HEK293 (cell line): Measurements from ENCODE around the gene KLHL11.

Experiments used
- CTCF ChIA-PET: fragments of 350-600 bp; formaldehyde crosslinking; extraction: SDS; loops from one replicate; lab custom pipeline; 2021; ENCODE audit warnings: antibody characterized with exemption; lab: Yijun Ruan, JAX
- POLR2A ChIA-PET: fragments of 300-600 bp; formaldehyde crosslinking; extraction: SDS; loops from one replicate; lab custom pipeline; 2020; ENCODE audit warnings: antibody characterized with exemption, inconsistent platforms; lab: Yijun Ruan, JAX
- H3K27ac ChIP-seq: fragments of 200-500 bp; sonication (Bioruptor generic); 2 replicates; pipeline ENCODE4 v1.5.1; 2014; ENCODE audit warnings: low read depth, low read length, control low read depth, inconsistent platforms; ENCODE audit errors: extremely low read depth
- H3K36me3 ChIP-seq, 2 experiments: fragments of 200-500 bp in 1 of 2; sonication (Bioruptor generic) in 1 of 2; 1 replicate in 1 of 2; 2 replicates in 1 of 2; pipeline ENCODE4 v1.5.1; 2014 to 2017; ENCODE audit warnings: inconsistent platforms in 2 of 2, low read length in 2 of 2; ENCODE audit not compliant: control insufficient read depth in 2 of 2, insufficient read depth in 1 of 2
- H3K4me1 ChIP-seq: fragments of 200-500 bp; sonication (Bioruptor generic); 2 replicates; pipeline ENCODE4 v1.5.1; 2014; ENCODE audit warnings: mild to moderate bottlenecking, low read length, inconsistent platforms; ENCODE audit not compliant: control insufficient read depth, insufficient read depth
- H3K4me3 ChIP-seq: 2 replicates; pipeline ENCODE4 v1.5.1; 2011; ENCODE audit warnings: low read depth, mild to moderate bottlenecking, control low read depth, low read length, moderate library complexity
- H3K9me3 ChIP-seq: fragments of 200-500 bp; sonication (Bioruptor generic); 2 replicates; pipeline ENCODE4 v1.5.1; 2014; ENCODE audit warnings: low read depth, low read length, inconsistent platforms; ENCODE audit not compliant: control insufficient read depth, insufficient read depth
- FEZF1 ChIP-seq: fragments of 450-650 bp; formaldehyde crosslinking; IDR thresholded peaks from 2 replicates; pipeline ENCODE4 v1.5.1; 2016; ENCODE audit warnings: missing biosample characterization, missing genetic modification characterization
- GLIS1 ChIP-seq: fragments of 450-650 bp; formaldehyde crosslinking; IDR thresholded peaks from 2 replicates; pipeline ENCODE4 v1.5.1; 2016; ENCODE audit warnings: missing biosample characterization, missing genetic modification characterization
- SP7 ChIP-seq: fragments of 450-650 bp; formaldehyde crosslinking; IDR thresholded peaks from 2 replicates; pipeline ENCODE4 v1.5.1; 2016; ENCODE audit warnings: missing biosample characterization, missing genetic modification characterization
- ZFP37 ChIP-seq: fragments of 450-650 bp; formaldehyde crosslinking; IDR thresholded peaks from 2 replicates; pipeline ENCODE4 v1.5.1; 2016; ENCODE audit warnings: missing biosample characterization, missing genetic modification characterization
- ZIC2 ChIP-seq: fragments of 450-650 bp; formaldehyde crosslinking; IDR thresholded peaks from 2 replicates; pipeline ENCODE4 v1.5.1; 2016; ENCODE audit warnings: missing biosample characterization, missing genetic modification characterization
- ZNF132 ChIP-seq: fragments of 450-650 bp; formaldehyde crosslinking; IDR thresholded peaks from 2 replicates; pipeline ENCODE4 v1.5.1; 2017; ENCODE audit warnings: missing biosample characterization, missing genetic modification characterization, borderline replicate concordance
- ZNF221 ChIP-seq: fragments of 450-650 bp; formaldehyde crosslinking; IDR thresholded peaks from 2 replicates; pipeline ENCODE4 v1.5.1; 2017; ENCODE audit warnings: missing biosample characterization, missing genetic modification characterization, borderline replicate concordance
- ZNF239 ChIP-seq: fragments of 450-650 bp; formaldehyde crosslinking; IDR thresholded peaks from 2 replicates; pipeline ENCODE4 v1.5.1; 2016; ENCODE audit warnings: missing biosample characterization, missing genetic modification characterization
- ZNF324 ChIP-seq: fragments of 450-650 bp; formaldehyde crosslinking; IDR thresholded peaks from 2 replicates; pipeline ENCODE4 v1.5.1; 2016; ENCODE audit warnings: missing biosample characterization, missing genetic modification characterization
- ZNF549 ChIP-seq: fragments of 450-650 bp; IDR thresholded peaks from 2 replicates; pipeline ENCODE4 v1.5.1; 2018; ENCODE audit warnings: missing biosample characterization, missing genetic modification characterization, mild to moderate bottlenecking, inconsistent platforms, moderate library complexity
- TF ChIP-seq, protein P1 (sequence below): fragments of 450-650 bp; formaldehyde crosslinking; IDR thresholded peaks from 2 replicates; pipeline ENCODE4 v1.5.1; 2017; ENCODE audit warnings: missing biosample characterization, missing genetic modification characterization
- TF ChIP-seq, protein P2 (sequence below): fragments of 450-650 bp; formaldehyde crosslinking; IDR thresholded peaks from 2 replicates; pipeline ENCODE4 v1.5.1; 2016; ENCODE audit warnings: missing biosample characterization, missing genetic modification characterization
- TF ChIP-seq, protein P3 (sequence below): fragments of 450-650 bp; formaldehyde crosslinking; IDR thresholded peaks from 2 replicates; pipeline ENCODE4 v1.5.1; 2016; ENCODE audit warnings: missing biosample characterization, missing genetic modification characterization
- TF ChIP-seq, protein P4 (sequence below): fragments of 450-650 bp; formaldehyde crosslinking; IDR thresholded peaks from 2 replicates; pipeline ENCODE4 v1.5.1; 2016; ENCODE audit warnings: missing biosample characterization, missing genetic modification characterization, low read depth

KLHL11 gene

DNA sequence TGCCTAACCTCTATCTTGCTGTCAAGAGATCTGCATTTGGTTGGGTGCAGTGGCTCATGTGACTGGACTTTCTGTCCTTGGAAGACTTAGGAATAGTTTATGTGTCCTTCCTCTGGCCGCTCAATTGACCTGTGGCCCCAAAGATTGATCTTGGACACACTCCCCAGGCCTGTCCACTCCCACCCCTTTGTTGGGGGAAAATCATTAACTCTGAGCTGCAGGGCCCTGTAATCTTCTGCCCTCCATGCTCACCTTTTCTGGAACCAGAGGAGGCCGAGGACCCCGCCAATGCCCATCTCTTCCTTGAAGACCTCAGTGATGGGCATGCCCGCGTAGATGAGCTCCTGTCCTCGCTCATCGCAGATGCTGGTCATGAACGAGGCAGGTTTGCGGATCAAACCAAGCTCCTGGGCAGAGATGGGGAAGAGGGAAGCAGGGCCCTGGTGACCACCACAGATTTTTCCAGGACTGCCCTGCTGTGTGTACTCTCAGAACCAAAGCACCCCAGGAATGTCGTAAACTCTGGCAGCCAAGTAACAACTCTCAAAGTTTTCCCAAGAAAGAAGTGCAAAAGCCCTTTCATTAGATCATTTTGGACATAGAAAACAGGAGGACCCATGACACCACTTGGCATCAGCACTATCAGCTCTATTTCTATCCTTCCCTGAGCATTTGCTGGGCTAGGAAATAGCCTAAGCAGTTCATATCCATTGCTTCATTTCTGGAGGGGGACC, 8.5 kb upstream of the KLHL11 start:
- CTCF ChIA-PET: no interaction called here
- Histone ChIP-seq H3K36me3 (peaks cover 41 to 83% of the 10 kb centered on the region in 2 experiments), H3K27ac (no peak overlapping the region), H3K9me3 (no peaks in the 10 kb centered on the region)
- POLR2A ChIA-PET: interaction anchor here (0.6 to 2.7 kb wide), 2 partner anchors 9 to 106 kb away, joined by 3 to 15 read pairs; partner anchors contain the start of gene KLHL11
- no peak for TF ChIP-seq SP7 (tag by site-specific recombination)
- TF ChIP-seq ZFP37 (tag by site-specific recombination): no peak
- TF ChIP-seq ZNF132 (tag by site-specific recombination): no peak
- no peak for TF ChIP-seq ZNF324 (tag by site-specific recombination)
- TF ChIP-seq ZNF549: no peak
- TF ChIP-seq, all 188 proteins: peak for 0
- no peak overlapping the region for H3K4me3 ChIP-seq
- no peaks in the 10 kb centered on the region for H3K4me1 ChIP-seq

DNA sequence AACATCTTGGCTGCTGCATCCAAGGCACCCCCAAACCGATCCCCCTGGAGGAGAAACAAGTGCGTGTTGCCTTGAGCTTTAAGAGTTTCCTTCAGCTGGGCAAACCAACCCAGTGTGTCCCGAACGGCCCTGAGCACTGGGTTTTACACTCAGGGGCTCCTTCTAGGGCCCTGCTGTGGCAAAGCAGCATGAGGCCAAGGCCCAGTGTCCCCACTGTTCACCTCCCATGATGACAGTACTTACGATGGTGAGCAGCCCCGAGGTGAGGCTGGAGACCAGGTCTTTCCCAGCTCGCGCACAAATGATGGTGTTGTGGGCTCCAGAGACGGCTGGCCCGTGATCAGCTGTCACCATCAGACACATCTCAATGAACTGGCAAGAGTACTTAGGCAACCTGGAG, 6.6 kb upstream of the KLHL11 start:
- TF ChIP-seq SP7 (tag by site-specific recombination) (no peak), ZIC2 (tag by site-specific recombination) (peak; percentile 55)
- Histone ChIP-seq H3K27ac (no peak overlapping the region), H3K36me3 (peaks cover 40 to 78% of the 10 kb centered on the region in 2 experiments), H3K4me1 (no peaks in the 10 kb centered on the region), H3K4me3 (no peak overlapping the region), H3K9me3 (no peaks in the 10 kb centered on the region)
- CTCF ChIA-PET: interaction anchor here (0.5 kb wide), 1 partner anchor 60 kb away, joined by 3 read pairs; no protein-coding TSS in a partner anchor
- POLR2A ChIA-PET: no interaction called here

DNA sequence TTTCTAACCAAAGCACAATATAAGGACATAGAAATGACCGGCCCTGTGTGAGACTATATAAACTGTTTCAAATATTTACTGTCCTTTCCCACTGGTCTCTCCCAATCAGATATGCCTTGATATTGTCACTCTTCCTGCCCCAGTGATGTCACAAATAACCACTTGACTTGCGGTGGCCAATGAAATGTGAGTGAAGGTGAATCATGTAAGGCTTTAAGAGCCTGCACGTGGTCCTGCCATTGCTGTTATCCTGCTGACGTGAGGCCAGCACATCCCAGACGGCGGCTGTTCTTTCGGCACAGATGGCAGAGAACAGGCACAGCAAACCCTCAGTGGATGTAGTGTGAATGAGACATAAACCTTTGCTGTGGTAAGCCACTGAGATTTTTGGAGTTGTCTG, 5.4 kb upstream of the KLHL11 start:
- Histone ChIP-seq H3K27ac (no peak overlapping the region), H3K4me1 (no peaks in the 10 kb centered on the region), H3K4me3 (no peak overlapping the region), H3K9me3 (no peaks in the 10 kb centered on the region), H3K36me3 (peaks cover 44 to 82% of the 10 kb centered on the region in 2 experiments)
- ChIA-PET CTCF (interaction anchor here (0.6 to 1.4 kb wide), 2 partner anchors 94 to 133 kb away, joined by 3 to 4 read pairs; no protein-coding TSS in a partner anchor), POLR2A (interaction anchor here (0.5 to 1.6 kb wide), 4 partner anchors 48 to 174 kb away, joined by 4 to 7 read pairs (median 5); partner anchors contain the start of genes ACLY and ODAD4)
- TF ChIP-seq, protein P1, sequence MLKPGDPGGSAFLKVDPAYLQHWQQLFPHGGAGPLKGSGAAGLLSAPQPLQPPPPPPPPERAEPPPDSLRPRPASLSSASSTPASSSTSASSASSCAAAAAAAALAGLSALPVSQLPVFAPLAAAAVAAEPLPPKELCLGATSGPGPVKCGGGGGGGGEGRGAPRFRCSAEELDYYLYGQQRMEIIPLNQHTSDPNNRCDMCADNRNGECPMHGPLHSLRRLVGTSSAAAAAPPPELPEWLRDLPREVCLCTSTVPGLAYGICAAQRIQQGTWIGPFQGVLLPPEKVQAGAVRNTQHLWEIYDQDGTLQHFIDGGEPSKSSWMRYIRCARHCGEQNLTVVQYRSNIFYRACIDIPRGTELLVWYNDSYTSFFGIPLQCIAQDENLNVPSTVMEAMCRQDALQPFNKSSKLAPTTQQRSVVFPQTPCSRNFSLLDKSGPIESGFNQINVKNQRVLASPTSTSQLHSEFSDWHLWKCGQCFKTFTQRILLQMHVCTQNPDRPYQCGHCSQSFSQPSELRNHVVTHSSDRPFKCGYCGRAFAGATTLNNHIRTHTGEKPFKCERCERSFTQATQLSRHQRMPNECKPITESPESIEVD (tag by site-specific recombination): no peak
- TF ChIP-seq FEZF1 (tag by site-specific recombination) (no peak), ZNF221 (tag by site-specific recombination) (no peak), ZNF239 (tag by site-specific recombination) (no peak), GLIS1 (no peak)
- TF ChIP-seq, protein P2, sequence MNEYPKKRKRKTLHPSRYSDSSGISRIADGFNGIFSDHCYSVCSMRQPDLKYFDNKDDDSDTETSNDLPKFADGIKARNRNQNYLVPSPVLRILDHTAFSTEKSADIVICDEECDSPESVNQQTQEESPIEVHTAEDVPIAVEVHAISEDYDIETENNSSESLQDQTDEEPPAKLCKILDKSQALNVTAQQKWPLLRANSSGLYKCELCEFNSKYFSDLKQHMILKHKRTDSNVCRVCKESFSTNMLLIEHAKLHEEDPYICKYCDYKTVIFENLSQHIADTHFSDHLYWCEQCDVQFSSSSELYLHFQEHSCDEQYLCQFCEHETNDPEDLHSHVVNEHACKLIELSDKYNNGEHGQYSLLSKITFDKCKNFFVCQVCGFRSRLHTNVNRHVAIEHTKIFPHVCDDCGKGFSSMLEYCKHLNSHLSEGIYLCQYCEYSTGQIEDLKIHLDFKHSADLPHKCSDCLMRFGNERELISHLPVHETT (tag by site-specific recombination): no peak
- TF ChIP-seq, protein P3, sequence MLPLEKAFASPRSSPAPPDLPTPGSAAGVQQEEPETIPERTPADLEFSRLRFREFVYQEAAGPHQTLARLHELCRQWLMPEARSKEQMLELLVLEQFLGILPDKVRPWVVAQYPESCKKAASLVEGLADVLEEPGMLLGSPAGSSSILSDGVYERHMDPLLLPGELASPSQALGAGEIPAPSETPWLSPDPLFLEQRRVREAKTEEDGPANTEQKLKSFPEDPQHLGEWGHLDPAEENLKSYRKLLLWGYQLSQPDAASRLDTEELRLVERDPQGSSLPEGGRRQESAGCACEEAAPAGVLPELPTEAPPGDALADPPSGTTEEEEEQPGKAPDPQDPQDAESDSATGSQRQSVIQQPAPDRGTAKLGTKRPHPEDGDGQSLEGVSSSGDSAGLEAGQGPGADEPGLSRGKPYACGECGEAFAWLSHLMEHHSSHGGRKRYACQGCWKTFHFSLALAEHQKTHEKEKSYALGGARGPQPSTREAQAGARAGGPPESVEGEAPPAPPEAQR (tag by site-specific recombination): no peak
- TF ChIP-seq, protein P4, sequence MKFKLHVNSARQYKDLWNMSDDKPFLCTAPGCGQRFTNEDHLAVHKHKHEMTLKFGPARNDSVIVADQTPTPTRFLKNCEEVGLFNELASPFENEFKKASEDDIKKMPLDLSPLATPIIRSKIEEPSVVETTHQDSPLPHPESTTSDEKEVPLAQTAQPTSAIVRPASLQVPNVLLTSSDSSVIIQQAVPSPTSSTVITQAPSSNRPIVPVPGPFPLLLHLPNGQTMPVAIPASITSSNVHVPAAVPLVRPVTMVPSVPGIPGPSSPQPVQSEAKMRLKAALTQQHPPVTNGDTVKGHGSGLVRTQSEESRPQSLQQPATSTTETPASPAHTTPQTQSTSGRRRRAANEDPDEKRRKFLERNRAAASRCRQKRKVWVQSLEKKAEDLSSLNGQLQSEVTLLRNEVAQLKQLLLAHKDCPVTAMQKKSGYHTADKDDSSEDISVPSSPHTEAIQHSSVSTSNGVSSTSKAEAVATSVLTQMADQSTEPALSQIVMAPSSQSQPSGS (tag by site-specific recombination): peak; percentile 25; the same call in 1 of the 2 replicates
